ENCODE results near the gene TRIM49D1.
"Not testable (repeated sequence)": the region's sequence is repeated elsewhere in the genome, so short reads cannot be mapped to it uniquely, and the experiment has no call there.

- TF ChIP-seq CTCF, POLR2AphosphoS5 (IDR thresholded peaks at IDR 0.05): not testable (repeated sequence)
These were observed 56.8 kb downstream of the TRIM49D1 start for GRCh38 chr11:89865223-89865622.

Data from prostate gland (tissue), 2 donors.